IMR-90 (cell line): ENCODE data around the gene PITPNC1.

ENCODE experiments used
- BHLHE40 ChIP-seq: fragments of 150-350 bp; IDR thresholded peaks from 2 replicates; pipeline ENCODE4 v1.6.1; 2016; ENCODE audit warnings: mild to moderate bottlenecking, low read depth, low read length
- CEBPB ChIP-seq: IDR thresholded peaks from 2 replicates; pipeline ENCODE4 v1.6.1; 2012; ENCODE audit warnings: low read depth, low read length, improper control_type of control experiment
- CTCF ChIP-seq: conservative IDR thresholded peaks from 2 replicates; pipeline ENCODE4 v1.5.1; 2012; ENCODE audit warnings: mild to moderate bottlenecking, low read depth, low read length, improper control_type of control experiment
- MAZ ChIP-seq: IDR thresholded peaks from 2 replicates; pipeline ENCODE4 v1.6.1; 2012; ENCODE audit warnings: low read depth, mild to moderate bottlenecking, low read length, improper control_type of control experiment, moderate library complexity, borderline replicate concordance
- MXI1 ChIP-seq: IDR thresholded peaks from 2 replicates; pipeline ENCODE4 v1.6.1; 2012; ENCODE audit warnings: low read depth, mild to moderate bottlenecking, low read length, moderate library complexity, borderline replicate concordance
- POLR2A ChIP-seq: IDR thresholded peaks from 2 replicates; pipeline ENCODE4 v1.6.1; 2012; ENCODE audit warnings: mild to moderate bottlenecking, low read depth, low read length
- RAD21 ChIP-seq: IDR thresholded peaks from 2 replicates; pipeline ENCODE4 v1.6.1; 2012; ENCODE audit warnings: low read length, improper control_type of control experiment
- RCOR1 ChIP-seq: IDR thresholded peaks from 2 replicates; pipeline ENCODE4 v1.6.1; 2012; ENCODE audit warnings: mild to moderate bottlenecking, low read length, improper control_type of control experiment; ENCODE audit not compliant: insufficient replicate concordance
- RFX5 ChIP-seq: IDR thresholded peaks from 2 replicates; pipeline ENCODE4 v1.8.0; 2012; ENCODE audit warnings: low read depth, mild to moderate bottlenecking, low read length, moderate library complexity
- SMC3 ChIP-seq: fragments of 150-350 bp; IDR thresholded peaks from 2 replicates; pipeline ENCODE4 v1.6.1; 2016; ENCODE audit warnings: low read depth, mild to moderate bottlenecking, antibody characterized with exemption, low read length, moderate library complexity

- TF ChIP-seq CTCF (no peak), POLR2A (no peak), RFX5 (no peak), MXI1 (no peak), RCOR1 (no peak), CEBPB (no peak), BHLHE40 (no peak), RAD21 (no peak), MAZ (no peak), SMC3 (no peak)
Observed at GRCh38 chr17:67526700-67527099, 149.6 kb downstream of the PITPNC1 start.
